DND-41 (cell line): ENCODE data around the gene GAA.

Experiments
- ATAC-seq: fragments of 200-7000 bp; cut with Tn5 transposase; 3 replicates; pipeline ENCODE4 v1.9.1; 2021; ENCODE audit warnings: low read depth; ENCODE audit not compliant: insufficient read depth
- DNase-seq: peaks from one replicate; pipeline ENCODE4 v3.0.0-alpha.2; 2020
- H2AFZ ChIP-seq: 2 replicates; pipeline ENCODE4 v1.6.0; 2012; ENCODE audit warnings: low read depth, low read length
- H3K27ac ChIP-seq: 2 replicates; pipeline ENCODE4 v1.5.1; 2012; ENCODE audit warnings: low read length, inconsistent platforms
- H3K27me3 ChIP-seq: fragments of 200-600 bp; sonication (generic); 2 replicates; pipeline ENCODE4 v1.6.0; 2012; ENCODE audit warnings: low read length, mild to moderate bottlenecking, inconsistent platforms; ENCODE audit not compliant: insufficient read depth, poor library complexity
- H3K36me3 ChIP-seq: 2 replicates; pipeline ENCODE4 v1.5.1; 2012; ENCODE audit warnings: low read length, inconsistent platforms; ENCODE audit not compliant: insufficient read depth
- H3K4me1 ChIP-seq: 2 replicates; pipeline ENCODE4 v1.5.1; 2012; ENCODE audit warnings: mild to moderate bottlenecking, low read length; ENCODE audit not compliant: insufficient read depth
- H3K4me2 ChIP-seq: 2 replicates; pipeline ENCODE4 v1.6.0; 2012; ENCODE audit warnings: mild to moderate bottlenecking, moderate library complexity, low read length, inconsistent platforms; ENCODE audit not compliant: insufficient read depth
- H3K4me3 ChIP-seq, 2 experiments: fragments of 200-600 bp in 1 of 2; shearing (Covaris generic) in 1 of 2; 2 replicates each; pipeline ENCODE4 v1.5.1; 2012 to 2016; ENCODE audit warnings: inconsistent platforms in 2 of 2, low read length in 2 of 2, mild to moderate bottlenecking in 2 of 2, low read depth in 1 of 2, moderate library complexity in 1 of 2
- H3K79me2 ChIP-seq: 2 replicates; pipeline ENCODE4 v1.6.0; 2012; ENCODE audit warnings: low read length, inconsistent platforms; ENCODE audit not compliant: insufficient read depth
- H3K9ac ChIP-seq: 2 replicates; pipeline ENCODE4 v1.6.0; 2012; ENCODE audit warnings: low read depth, mild to moderate bottlenecking, inconsistent platforms, low read length, moderate library complexity
- H3K9me3 ChIP-seq: 2 replicates; pipeline ENCODE4 v1.5.1; 2012; ENCODE audit warnings: low read length, moderate library complexity, mild to moderate bottlenecking, inconsistent platforms; ENCODE audit not compliant: insufficient read depth, severe bottlenecking
- H4K20me1 ChIP-seq: 2 replicates; pipeline ENCODE4 v1.6.0; 2012; ENCODE audit warnings: low read length; ENCODE audit not compliant: insufficient read depth
- CTCF ChIP-seq: IDR thresholded peaks from 2 replicates; pipeline ENCODE4 v1.5.1; 2012; ENCODE audit warnings: borderline replicate concordance, low read length, moderate library complexity, mild to moderate bottlenecking; ENCODE audit not compliant: poor library complexity, severe bottlenecking; ENCODE audit errors: extremely low read depth
- EZH2 ChIP-seq: IDR thresholded peaks from 3 replicates; pipeline ENCODE4 v1.6.1; 2012; ENCODE audit warnings: borderline replicate concordance, low read depth, mild to moderate bottlenecking, moderate library complexity, low read length, inconsistent platforms; ENCODE audit not compliant: severe bottlenecking

The GAA gene

DNA sequence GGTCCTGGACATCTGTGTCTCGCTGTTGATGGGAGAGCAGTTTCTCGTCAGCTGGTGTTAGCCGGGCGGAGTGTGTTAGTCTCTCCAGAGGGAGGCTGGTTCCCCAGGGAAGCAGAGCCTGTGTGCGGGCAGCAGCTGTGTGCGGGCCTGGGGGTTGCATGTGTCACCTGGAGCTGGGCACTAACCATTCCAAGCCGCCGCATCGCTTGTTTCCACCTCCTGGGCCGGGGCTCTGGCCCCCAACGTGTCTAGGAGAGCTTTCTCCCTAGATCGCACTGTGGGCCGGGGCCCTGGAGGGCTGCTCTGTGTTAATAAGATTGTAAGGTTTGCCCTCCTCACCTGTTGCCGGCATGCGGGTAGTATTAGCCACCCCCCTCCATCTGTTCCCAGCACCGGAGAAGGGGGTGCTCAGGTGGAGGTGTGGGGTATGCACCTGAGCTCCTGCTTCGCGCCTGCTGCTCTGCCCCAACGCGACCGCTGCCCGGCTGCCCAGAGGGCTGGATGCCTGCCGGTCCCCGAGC lies 17.9 kb downstream of the GAA start:
- H3K9ac ChIP-seq, result no peak overlapping the region
- H3K79me2 ChIP-seq, result no peaks in the 10 kb centered on the region
- H4K20me1 ChIP-seq, result no peaks in the 10 kb centered on the region
- H3K9me3 ChIP-seq, result no peaks in the 10 kb centered on the region
- H3K4me2 ChIP-seq, result no peak overlapping the region
- no peak overlapping the region for H2AFZ ChIP-seq
- H3K4me1 ChIP-seq, result peaks cover 7% of the 10 kb centered on the region
- no peak for TF ChIP-seq CTCF
- no peak for TF ChIP-seq EZH2
- H3K27me3 ChIP-seq, result no peaks in the 10 kb centered on the region
- DNase-seq (no peak), ATAC-seq (no peak)
- no peak overlapping the region for H3K4me3 ChIP-seq
- no peak overlapping the region for H3K27ac ChIP-seq
- peaks cover 2% of the 10 kb centered on the region; the same call in 1 of the 2 replicates for H3K36me3 ChIP-seq

DNA sequence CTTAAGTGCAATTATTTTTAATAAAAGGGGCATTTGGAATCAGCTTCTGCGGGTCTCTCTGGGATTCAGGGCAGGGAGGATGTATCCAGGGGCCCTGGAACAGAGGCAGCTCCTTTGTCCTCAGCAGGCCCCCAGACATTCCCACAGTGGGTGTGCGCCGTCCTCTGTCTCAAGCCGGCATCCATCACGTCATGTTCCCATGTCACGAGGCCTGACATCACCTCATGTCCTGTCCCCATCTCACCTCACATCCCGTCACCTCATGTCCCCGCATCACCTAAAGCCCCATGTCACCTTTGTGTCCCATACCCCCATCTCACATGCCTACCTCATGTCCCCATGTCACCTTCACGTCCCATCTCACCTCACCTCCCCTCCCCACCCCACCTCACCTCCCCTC lies 18.5 kb downstream of the GAA start:
- no peak overlapping the region for H3K27ac ChIP-seq
- H2AFZ ChIP-seq, result no peak overlapping the region
- peaks cover 2% of the 10 kb centered on the region; the same call in 1 of the 2 replicates for H3K36me3 ChIP-seq
- no peaks in the 10 kb centered on the region for H3K79me2 ChIP-seq
- no peak overlapping the region for H3K9ac ChIP-seq
- no peak overlapping the region for H3K4me3 ChIP-seq
- H4K20me1 ChIP-seq, result no peaks in the 10 kb centered on the region
- TF ChIP-seq EZH2, result no peak
- TF ChIP-seq CTCF, result no peak
- no peak overlapping the region for H3K4me2 ChIP-seq
- H3K27me3 ChIP-seq, result no peaks in the 10 kb centered on the region
- H3K4me1 ChIP-seq, result peaks cover 7% of the 10 kb centered on the region
- DNase-seq (no peak), ATAC-seq (no peak)
- H3K9me3 ChIP-seq, result no peaks in the 10 kb centered on the region

DNA sequence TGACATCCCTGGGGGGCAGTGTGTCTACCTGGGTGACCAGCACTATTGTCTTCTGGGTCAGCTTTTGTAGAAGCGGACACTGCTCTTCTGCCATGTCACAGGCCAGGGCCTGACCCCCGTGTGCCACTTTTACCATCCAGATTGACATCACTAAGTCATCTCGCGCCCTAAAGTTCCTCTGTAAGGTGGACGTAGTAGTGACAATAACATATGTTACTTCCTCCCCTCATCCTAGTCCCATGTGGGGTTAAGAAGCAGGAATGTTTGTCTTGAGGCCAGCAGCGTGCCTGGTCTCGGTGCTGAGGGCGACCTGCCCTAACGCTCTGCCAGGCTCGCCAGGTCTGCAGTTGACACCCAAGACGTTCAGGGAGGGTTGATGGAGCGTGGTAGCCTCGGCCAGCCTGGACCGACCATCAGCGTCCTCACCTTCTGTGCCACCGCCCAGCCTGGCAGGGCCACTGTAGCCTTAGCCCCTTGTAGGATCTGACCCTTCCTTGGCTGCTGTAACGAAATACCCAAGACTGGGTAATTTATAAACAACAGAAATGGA lies 20.7 kb downstream of the GAA start:
- ATAC-seq, result no peak
- Histone ChIP-seq H4K20me1 (no peaks in the 10 kb centered on the region), H3K27me3 (peaks cover 4% of the 10 kb centered on the region), H3K36me3 (peaks cover 2% of the 10 kb centered on the region; the same call in 1 of the 2 replicates), H3K79me2 (no peaks in the 10 kb centered on the region), H3K9me3 (no peaks in the 10 kb centered on the region), H3K4me3 (no peak overlapping the region), H3K4me2 (no peak overlapping the region), H3K4me1 (no peaks in the 10 kb centered on the region), H2AFZ (no peak overlapping the region), H3K9ac (no peak overlapping the region), H3K27ac (no peak overlapping the region)
- DNase-seq, result no peak
- no peak for TF ChIP-seq CTCF
- no peak for TF ChIP-seq EZH2
